ENCODE measurements around the gene KDM3B. TPM values are rescaled to one million over a fixed set of nuclear protein-coding genes. Genes with fewer than 3 reads are reported as not detected.

KDM3B gene
- total RNA-seq, 2 donors from 2014 or later: 50.1 to 86.2 TPM

GRCh38 chr5:138369706-138370105 lies 17.2 kb downstream of the KDM3B start:
- TF ChIP-seq, protein P1, sequence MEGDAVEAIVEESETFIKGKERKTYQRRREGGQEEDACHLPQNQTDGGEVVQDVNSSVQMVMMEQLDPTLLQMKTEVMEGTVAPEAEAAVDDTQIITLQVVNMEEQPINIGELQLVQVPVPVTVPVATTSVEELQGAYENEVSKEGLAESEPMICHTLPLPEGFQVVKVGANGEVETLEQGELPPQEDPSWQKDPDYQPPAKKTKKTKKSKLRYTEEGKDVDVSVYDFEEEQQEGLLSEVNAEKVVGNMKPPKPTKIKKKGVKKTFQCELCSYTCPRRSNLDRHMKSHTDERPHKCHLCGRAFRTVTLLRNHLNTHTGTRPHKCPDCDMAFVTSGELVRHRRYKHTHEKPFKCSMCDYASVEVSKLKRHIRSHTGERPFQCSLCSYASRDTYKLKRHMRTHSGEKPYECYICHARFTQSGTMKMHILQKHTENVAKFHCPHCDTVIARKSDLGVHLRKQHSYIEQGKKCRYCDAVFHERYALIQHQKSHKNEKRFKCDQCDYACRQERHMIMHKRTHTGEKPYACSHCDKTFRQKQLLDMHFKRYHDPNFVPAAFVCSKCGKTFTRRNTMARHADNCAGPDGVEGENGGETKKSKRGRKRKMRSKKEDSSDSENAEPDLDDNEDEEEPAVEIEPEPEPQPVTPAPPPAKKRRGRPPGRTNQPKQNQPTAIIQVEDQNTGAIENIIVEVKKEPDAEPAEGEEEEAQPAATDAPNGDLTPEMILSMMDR (IDR thresholded peaks at IDR 0.05): no peak
- Histone ChIP-seq H3K4me1 (ENCODE audit: control insufficient read depth in 1 of 2, low read depth in 2 of 2) (peaks cover 30 to 51% of the 10 kb centered on the region in 2 donors), H3K9me3 (no peaks in the 10 kb centered on the region), H3K4me3 (peak overlapping the region; percentile 16), H3K36me3 (peaks cover 7% of the 10 kb centered on the region), H3K27me3 (replicated peaks; ENCODE audit: insufficient read depth) (no peaks in the 10 kb centered on the region), H3K27ac (no peak overlapping the region)
- no peak for DNase-seq (ENCODE audit: low spot score)
- ATAC-seq (ENCODE audit: insufficient number of reproducible peaks, low FRiP score, low read depth): no peak

- Histone ChIP-seq H3K9me3 (no peaks in the 10 kb centered on the region), H3K4me3 (no peak overlapping the region), H3K27me3 (replicated peaks; ENCODE audit: insufficient read depth) (no peaks in the 10 kb centered on the region), H3K4me1 (ENCODE audit: control insufficient read depth in 1 of 2, low read depth in 2 of 2) (peaks cover 30 to 51% of the 10 kb centered on the region in 2 donors), H3K36me3 (peaks cover 10% of the 10 kb centered on the region), H3K27ac (no peak overlapping the region)
- DNase-seq (ENCODE audit: low spot score) (no peak), ATAC-seq (ENCODE audit: insufficient number of reproducible peaks, low FRiP score, low read depth) (no peak)
- TF ChIP-seq, protein P1 (IDR thresholded peaks at IDR 0.05): no peak
Measured at GRCh38 chr5:138370537-138370936, 18.1 kb downstream of the KDM3B start.

- Histone ChIP-seq H3K4me1 (ENCODE audit: control insufficient read depth in 1 of 2, low read depth in 2 of 2) (peaks cover 30 to 47% of the 10 kb centered on the region in 2 donors), H3K4me3 (no peak overlapping the region), H3K36me3 (peaks cover 19% of the 10 kb centered on the region), H3K27me3 (replicated peaks; ENCODE audit: insufficient read depth) (no peaks in the 10 kb centered on the region), H3K9me3 (no peaks in the 10 kb centered on the region), H3K27ac (no peak overlapping the region)
- ATAC-seq (ENCODE audit: insufficient number of reproducible peaks, low FRiP score, low read depth) (no peak), DNase-seq (ENCODE audit: low spot score) (no peak)
- TF ChIP-seq, protein P1 (IDR thresholded peaks at IDR 0.05): no peak
Measured at GRCh38 chr5:138371454-138371853, 19.0 kb downstream of the KDM3B start.

DNA sequence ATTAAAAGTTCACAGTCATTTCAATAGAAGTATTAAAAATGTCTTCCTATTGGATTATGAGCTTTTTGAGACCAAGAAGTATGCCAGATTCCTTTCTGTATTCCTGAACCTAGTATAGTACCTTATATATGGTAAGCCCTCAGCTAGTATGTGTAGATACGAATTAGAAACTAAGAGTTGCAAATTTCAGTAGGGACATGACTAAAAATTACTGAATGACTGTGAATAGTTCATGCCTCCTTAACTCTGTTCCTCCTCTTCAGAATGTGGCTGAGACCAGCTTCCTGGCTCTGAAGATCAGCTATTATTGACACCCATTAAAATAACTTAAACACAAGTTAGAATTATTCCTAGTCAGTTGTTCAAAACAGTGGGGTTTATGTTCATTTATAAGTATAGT lies 19.7 kb downstream of the KDM3B start:
- TF ChIP-seq, protein P1 (IDR thresholded peaks at IDR 0.05): no peak
- H3K4me1 ChIP-seq (ENCODE audit: control insufficient read depth in 1 of 2, low read depth in 2 of 2): peaks cover 25 to 40% of the 10 kb centered on the region in 2 donors

DNA sequence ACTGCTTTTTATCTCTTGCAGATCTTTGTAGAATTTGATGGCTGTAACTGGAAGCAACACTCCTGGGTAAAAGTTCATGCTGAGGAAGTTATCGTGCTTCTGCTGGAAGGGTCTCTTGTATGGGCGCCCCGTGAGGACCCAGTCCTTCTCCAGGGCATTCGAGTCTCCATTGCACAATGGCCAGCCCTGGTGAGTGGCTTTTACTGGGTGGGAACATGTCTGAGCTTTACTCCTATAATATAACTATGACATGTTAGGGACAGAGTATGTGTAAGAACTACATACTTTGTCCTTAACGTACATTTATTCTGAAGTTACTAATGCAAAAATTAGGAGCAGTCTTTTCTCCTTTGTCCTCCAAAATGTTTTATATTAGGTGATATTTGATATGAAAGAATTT lies 20.2 kb downstream of the KDM3B start:
- ATAC-seq (ENCODE audit: insufficient number of reproducible peaks, low FRiP score, low read depth) (no peak), DNase-seq (ENCODE audit: low spot score) (no peak)
- peaks cover 31% of the 10 kb centered on the region for H3K36me3 ChIP-seq
- H3K27me3 ChIP-seq (replicated peaks; ENCODE audit: insufficient read depth): no peaks in the 10 kb centered on the region
- no peak overlapping the region for H3K4me3 ChIP-seq
- no peak overlapping the region for H3K27ac ChIP-seq
- H3K9me3 ChIP-seq: no peaks in the 10 kb centered on the region
- TF ChIP-seq, protein P1 (IDR thresholded peaks at IDR 0.05): no peak
- H3K4me1 ChIP-seq (ENCODE audit: control insufficient read depth in 1 of 2, low read depth in 2 of 2): peaks cover 21 to 35% of the 10 kb centered on the region in 2 donors

More for the DNA sequence above, 19.7 kb downstream of the KDM3B start:
- no peak overlapping the region for H3K4me3 ChIP-seq
- no peaks in the 10 kb centered on the region for H3K9me3 ChIP-seq
- ATAC-seq (ENCODE audit: insufficient number of reproducible peaks, low FRiP score, low read depth) (no peak), DNase-seq (ENCODE audit: low spot score) (no peak)
- no peaks in the 10 kb centered on the region for H3K27me3 ChIP-seq (replicated peaks; ENCODE audit: insufficient read depth)
- H3K27ac ChIP-seq: no peak overlapping the region
- peaks cover 27% of the 10 kb centered on the region for H3K36me3 ChIP-seq
